ENCODE measurements around the gene EPB41L4B. TPM values are rescaled to one million over a fixed set of nuclear protein-coding genes. Genes with fewer than 3 reads are reported as not detected.

EPB41L4B gene
- total RNA-seq, 1 experiment from 2014 or later, result 4.6 TPM

- Mint-ChIP-seq H3K27me3 (ENCODE audit: unreplicated experiment) (no peaks in the 10 kb centered on the region), H3K4me1 (ENCODE audit: low read depth, unreplicated experiment) (peaks cover 9% of the 10 kb centered on the region), H3K27ac (ENCODE audit: unreplicated experiment) (no peak overlapping the region), H3K36me3 (ENCODE audit: insufficient read depth, unreplicated experiment) (peaks cover 4% of the 10 kb centered on the region), H3K9me3 (ENCODE audit: low read depth, unreplicated experiment) (no peaks in the 10 kb centered on the region), H3K4me3 (ENCODE audit: low read depth, unreplicated experiment) (no peak overlapping the region)
- TF ChIP-seq CTCF (IDR thresholded peaks at IDR 0.05; ENCODE audit: unreplicated experiment), result no peak
- BruUV-seq (replicated peaks), result no TSS peak
- intact Hi-C loops (cut with micrococcal nuclease; ENCODE audit: unreplicated experiment), result no loop called here
- no peak for DNase-seq
- CTCF ChIA-PET, result interaction anchor here (0.7 kb wide), 1 partner anchor 80 kb away, joined by 4 read pairs; no protein-coding TSS in a partner anchor
Measured at GRCh38 chr9:109238655-109239054, 82.2 kb downstream of the EPB41L4B start.

GRCh38 chr9:109238125-109238524 lies 82.7 kb downstream of the EPB41L4B start:
- Mint-ChIP-seq H3K36me3 (ENCODE audit: insufficient read depth, unreplicated experiment) (peaks cover 4% of the 10 kb centered on the region), H3K4me3 (ENCODE audit: low read depth, unreplicated experiment) (no peak overlapping the region), H3K27ac (ENCODE audit: unreplicated experiment) (no peak overlapping the region), H3K9me3 (ENCODE audit: low read depth, unreplicated experiment) (no peaks in the 10 kb centered on the region), H3K27me3 (ENCODE audit: unreplicated experiment) (no peaks in the 10 kb centered on the region), H3K4me1 (ENCODE audit: low read depth, unreplicated experiment) (peaks cover 9% of the 10 kb centered on the region)
- no TSS peak for BruUV-seq (replicated peaks)
- CTCF ChIA-PET, result interaction anchor here (0.7 kb wide), 1 partner anchor 81 kb away, joined by 4 read pairs; no protein-coding TSS in a partner anchor
- no peak for DNase-seq
- intact Hi-C loops (cut with micrococcal nuclease; ENCODE audit: unreplicated experiment), result no loop called here
- TF ChIP-seq CTCF (IDR thresholded peaks at IDR 0.05; ENCODE audit: unreplicated experiment), result no peak

- Mint-ChIP-seq H3K27ac (ENCODE audit: unreplicated experiment) (no peak overlapping the region), H3K27me3 (ENCODE audit: unreplicated experiment) (peaks cover 14% of the 10 kb centered on the region), H3K36me3 (ENCODE audit: insufficient read depth, unreplicated experiment) (no peaks in the 10 kb centered on the region), H3K4me1 (ENCODE audit: low read depth, unreplicated experiment) (no peaks in the 10 kb centered on the region), H3K9me3 (ENCODE audit: low read depth, unreplicated experiment) (no peaks in the 10 kb centered on the region), H3K4me3 (ENCODE audit: low read depth, unreplicated experiment) (no peak overlapping the region)
- intact Hi-C loops (cut with micrococcal nuclease; ENCODE audit: unreplicated experiment), result no loop called here
- no TSS peak for BruUV-seq (replicated peaks)
- CTCF ChIA-PET, result no interaction called here
- no peak for DNase-seq
- TF ChIP-seq CTCF (IDR thresholded peaks at IDR 0.05; ENCODE audit: unreplicated experiment), result no peak
Measured at GRCh38 chr9:109232449-109233237, 88.2 kb downstream of the EPB41L4B start.

GRCh38 chr9:109231593-109231992 lies 89.3 kb downstream of the EPB41L4B start:
- H3K9me3 Mint-ChIP-seq (ENCODE audit: low read depth, unreplicated experiment), result no peaks in the 10 kb centered on the region
- DNase-seq, result no peak
- no peak overlapping the region for H3K27ac Mint-ChIP-seq (ENCODE audit: unreplicated experiment)
- no peak for TF ChIP-seq CTCF (IDR thresholded peaks at IDR 0.05; ENCODE audit: unreplicated experiment)
- H3K36me3 Mint-ChIP-seq (ENCODE audit: insufficient read depth, unreplicated experiment), result no peaks in the 10 kb centered on the region
- no peak overlapping the region for H3K4me3 Mint-ChIP-seq (ENCODE audit: low read depth, unreplicated experiment)
- CTCF ChIA-PET, result no interaction called here
- peaks cover 14% of the 10 kb centered on the region for H3K27me3 Mint-ChIP-seq (ENCODE audit: unreplicated experiment)
- intact Hi-C loops (cut with micrococcal nuclease; ENCODE audit: unreplicated experiment), result no loop called here
- BruUV-seq (replicated peaks), result no TSS peak
- no peaks in the 10 kb centered on the region for H3K4me1 Mint-ChIP-seq (ENCODE audit: low read depth, unreplicated experiment)
